ENCODE results near the gene SCARB1. TPM values are rescaled to one million over a fixed set of nuclear protein-coding genes. Genes with fewer than 3 reads are reported as not detected.

The SCARB1 gene
- total and polyA plus RNA-seq, 2 experiments from 2014 or later, result 50.4 to 90.0 TPM

- Histone ChIP-seq H3K4me3 (no peak overlapping the region), H3K27me3 (no peaks in the 10 kb centered on the region), H3K4me2 (no peak overlapping the region), H3K79me2 (no peaks in the 10 kb centered on the region), H3K9me3 (ENCODE audit: low read depth) (no peaks in the 10 kb centered on the region), H3K36me3 (replicated peaks; ENCODE audit: insufficient read depth, low read depth) (no peaks in the 10 kb centered on the region), H4K20me1 (ENCODE audit: insufficient read depth, poor library complexity, severe bottlenecking) (no peaks in the 10 kb centered on the region), H3K9me2 (replicated peaks; ENCODE audit: insufficient read depth) (no peaks in the 10 kb centered on the region), H3K4me1 (ENCODE audit: insufficient read depth) (peaks cover 7% of the 10 kb centered on the region), H2AFZ (no peak overlapping the region), H3K27ac (no peak overlapping the region)
- 94% methylated on average over 4 of the region's 4 CpGs for WGBS (ENCODE audit: low lambda C conversion rate, missing lambda C conversion rate)
- DNase-seq (ENCODE audit: low spot score), result no peak
- TF ChIP-seq EZH2phosphoT487 (IDR thresholded peaks at IDR 0.05; ENCODE audit: low read depth, severe bottlenecking, unreplicated experiment) (no peak), EZH2 (IDR thresholded peaks at IDR 0.05; ENCODE audit: borderline replicate concordance) (no peak), CTCF (IDR thresholded peaks at IDR 0.05; ENCODE audit: poor library complexity) (no peak)
These were observed 10.5 kb upstream of the SCARB1 start for GRCh38 chr12:124874188-124874587.

GRCh38 chr12:124872068-124872719 is 8.5 kb upstream of the SCARB1 start:
- Histone ChIP-seq H4K20me1 (ENCODE audit: insufficient read depth, poor library complexity, severe bottlenecking) (no peaks in the 10 kb centered on the region), H3K9me3 (ENCODE audit: low read depth) (no peaks in the 10 kb centered on the region), H2AFZ (no peak overlapping the region), H3K36me3 (replicated peaks; ENCODE audit: insufficient read depth, low read depth) (no peaks in the 10 kb centered on the region), H3K79me2 (no peaks in the 10 kb centered on the region), H3K9me2 (replicated peaks; ENCODE audit: insufficient read depth) (no peaks in the 10 kb centered on the region), H3K4me3 (no peak overlapping the region), H3K4me1 (ENCODE audit: insufficient read depth) (peaks cover 7% of the 10 kb centered on the region), H3K27ac (no peak overlapping the region), H3K27me3 (no peaks in the 10 kb centered on the region), H3K4me2 (no peak overlapping the region)
- no peak for DNase-seq (ENCODE audit: low spot score)
- 81% methylated on average over 11 of the region's 11 CpGs for WGBS (ENCODE audit: low lambda C conversion rate, missing lambda C conversion rate)
- TF ChIP-seq EZH2phosphoT487 (IDR thresholded peaks at IDR 0.05; ENCODE audit: low read depth, severe bottlenecking, unreplicated experiment) (no peak), EZH2 (IDR thresholded peaks at IDR 0.05; ENCODE audit: borderline replicate concordance) (no peak), CTCF (IDR thresholded peaks at IDR 0.05; ENCODE audit: poor library complexity) (no peak)

- TF ChIP-seq CTCF (IDR thresholded peaks at IDR 0.05; ENCODE audit: poor library complexity) (no peak), EZH2phosphoT487 (IDR thresholded peaks at IDR 0.05; ENCODE audit: low read depth, severe bottlenecking, unreplicated experiment) (no peak), EZH2 (IDR thresholded peaks at IDR 0.05; ENCODE audit: borderline replicate concordance) (no peak)
- no peaks in the 10 kb centered on the region for H3K9me3 ChIP-seq (ENCODE audit: low read depth)
- H3K4me2 ChIP-seq, result no peak overlapping the region
- DNase-seq (ENCODE audit: low spot score), result no peak
- WGBS (ENCODE audit: low lambda C conversion rate, missing lambda C conversion rate), result 85% methylated on average over 4 of the region's 4 CpGs
- H3K36me3 ChIP-seq (replicated peaks; ENCODE audit: insufficient read depth, low read depth), result no peaks in the 10 kb centered on the region
- no peak overlapping the region for H3K4me3 ChIP-seq
- H3K27me3 ChIP-seq, result no peaks in the 10 kb centered on the region
- H3K79me2 ChIP-seq, result no peaks in the 10 kb centered on the region
- H2AFZ ChIP-seq, result no peak overlapping the region
- no peaks in the 10 kb centered on the region for H3K9me2 ChIP-seq (replicated peaks; ENCODE audit: insufficient read depth)
- no peaks in the 10 kb centered on the region for H4K20me1 ChIP-seq (ENCODE audit: insufficient read depth, poor library complexity, severe bottlenecking)
- no peak overlapping the region for H3K27ac ChIP-seq
- peaks cover 7% of the 10 kb centered on the region for H3K4me1 ChIP-seq (ENCODE audit: insufficient read depth)
These were observed 7.6 kb upstream of the SCARB1 start for GRCh38 chr12:124871297-124871696.
